Subcutaneous abdominal adipose tissue (tissue), 5 donors: ENCODE measurements around the gene CNGA2.

Source experiments
- H3K27ac ChIP-seq: one replicate; pipeline ENCODE4 v1.7.0; 2013; ENCODE audit warnings: low read depth, mild to moderate bottlenecking, inconsistent platforms, low read length, moderate library complexity
- H3K27me3 ChIP-seq, 5 donors: one replicate each; pipeline ENCODE4 v1.7.0; 2013; ENCODE audit warnings: low read length in 5 of 5, inconsistent platforms in 1 of 5; ENCODE audit not compliant: control insufficient read depth in 5 of 5, insufficient read depth in 4 of 5
- H3K36me3 ChIP-seq, 5 donors: one replicate each; pipeline ENCODE4 v1.7.0; 2013; ENCODE audit warnings: low read length in 5 of 5; ENCODE audit not compliant: control insufficient read depth in 5 of 5, insufficient read depth in 5 of 5
- H3K4me1 ChIP-seq, 5 donors: one replicate each; pipeline ENCODE4 v1.7.0; 2013; ENCODE audit warnings: low read length in 5 of 5, mild to moderate bottlenecking in 3 of 5, moderate library complexity in 1 of 5; ENCODE audit not compliant: control insufficient read depth in 5 of 5, insufficient read depth in 5 of 5
- H3K4me3 ChIP-seq, 5 donors: one replicate each; pipeline ENCODE4 v1.7.0; 2013; ENCODE audit warnings: low read length in 5 of 5, low read depth in 1 of 5
- H3K9ac ChIP-seq, 5 donors: one replicate each; pipeline ENCODE4 v1.7.0; 2013; ENCODE audit warnings: low read length in 5 of 5, mild to moderate bottlenecking in 4 of 5, moderate library complexity in 3 of 5
- H3K9me3 ChIP-seq, 5 donors: one replicate each; pipeline ENCODE4 v1.7.0; 2013; ENCODE audit warnings: low read length in 5 of 5; ENCODE audit not compliant: control insufficient read depth in 5 of 5
- donor health status: healthy.
- donor health status: healthy.
- donor health status: healthy.
- donor health status: healthy.
- donor health status: healthy.

The CNGA2 gene

GRCh38 chrX:151742311-151742710 is 7.8 kb downstream of the CNGA2 start:
- H3K4me1 ChIP-seq = no peaks in the 10 kb centered on the region
- H3K9me3 ChIP-seq = peaks cover 0 to 6% (median 0%) of the 10 kb centered on the region in 5 donors
- H3K36me3 ChIP-seq = no peaks in the 10 kb centered on the region
- no peak overlapping the region for H3K9ac ChIP-seq
- H3K27me3 ChIP-seq = peaks cover 5 to 22% (median 10%) of the 10 kb centered on the region in 5 donors
- no peak overlapping the region for H3K4me3 ChIP-seq
- H3K27ac ChIP-seq = no peak overlapping the region

- H3K27me3 ChIP-seq = peaks cover 2 to 21% (median 8%) of the 10 kb centered on the region in 5 donors
- H3K4me1 ChIP-seq = no peaks in the 10 kb centered on the region
- H3K9me3 ChIP-seq = peaks cover 0 to 6% (median 0%) of the 10 kb centered on the region in 5 donors
- H3K9ac ChIP-seq = no peak overlapping the region
- H3K4me3 ChIP-seq = no peak overlapping the region
- no peaks in the 10 kb centered on the region for H3K36me3 ChIP-seq
- no peak overlapping the region for H3K27ac ChIP-seq
These were observed 9.3 kb downstream of the CNGA2 start for GRCh38 chrX:151743651-151744470.

- Histone ChIP-seq H3K4me1 (peaks cover 0 to 2% (median 0%) of the 10 kb centered on the region in 5 donors), H3K27me3 (peaks cover 0 to 13% (median 9%) of the 10 kb centered on the region in 5 donors), H3K9ac (no peak overlapping the region)
These were observed 11.1 kb downstream of the CNGA2 start for GRCh38 chrX:151745651-151746050.

GRCh38 chrX:151746502-151746901 is 12.0 kb downstream of the CNGA2 start:
- Histone ChIP-seq H3K4me3 (no peak overlapping the region), H3K27ac (no peak overlapping the region), H3K9me3 (peaks cover 0 to 3% (median 0%) of the 10 kb centered on the region in 5 donors), H3K36me3 (no peaks in the 10 kb centered on the region), H3K27me3 (peaks cover 0 to 14% (median 9%) of the 10 kb centered on the region in 5 donors), H3K4me1 (peaks cover 0 to 2% (median 0%) of the 10 kb centered on the region in 5 donors), H3K9ac (no peak overlapping the region)

More at GRCh38 chrX:151745651-151746050, 11.1 kb downstream of the CNGA2 start:
- Histone ChIP-seq H3K27ac (no peak overlapping the region), H3K36me3 (no peaks in the 10 kb centered on the region), H3K9me3 (peaks cover 0 to 6% (median 0%) of the 10 kb centered on the region in 5 donors), H3K4me3 (no peak overlapping the region)

GRCh38 chrX:151750511-151750910 is 16.0 kb downstream of the CNGA2 start:
- peaks cover 0 to 21% (median 15%) of the 10 kb centered on the region in 5 donors for H3K4me1 ChIP-seq
- no peak overlapping the region for H3K9ac ChIP-seq
- no peak overlapping the region for H3K27ac ChIP-seq
- H3K27me3 ChIP-seq = peaks cover 2 to 16% (median 5%) of the 10 kb centered on the region in 5 donors
- no peak overlapping the region for H3K4me3 ChIP-seq
- no peaks in the 10 kb centered on the region for H3K36me3 ChIP-seq
- no peaks in the 10 kb centered on the region for H3K9me3 ChIP-seq

GRCh38 chrX:151752847-151753246 is 18.3 kb downstream of the CNGA2 start:
- H3K4me3 ChIP-seq = no peak overlapping the region
- H3K9ac ChIP-seq = no peak overlapping the region
- peaks cover 0 to 21% (median 15%) of the 10 kb centered on the region in 5 donors for H3K4me1 ChIP-seq
- no peaks in the 10 kb centered on the region for H3K9me3 ChIP-seq
- H3K27ac ChIP-seq = no peak overlapping the region
- H3K27me3 ChIP-seq = peaks cover 0 to 13% (median 5%) of the 10 kb centered on the region in 5 donors
- no peaks in the 10 kb centered on the region for H3K36me3 ChIP-seq

GRCh38 chrX:151753313-151754046 is 18.9 kb downstream of the CNGA2 start:
- H3K27me3 ChIP-seq = peaks cover 0 to 13% (median 5%) of the 10 kb centered on the region in 5 donors
- no peak overlapping the region for H3K27ac ChIP-seq

GRCh38 chrX:151754047-151754429 is 19.5 kb downstream of the CNGA2 start:
- H3K4me3 ChIP-seq = no peak overlapping the region
- no peak overlapping the region for H3K27ac ChIP-seq
- H3K9me3 ChIP-seq = no peaks in the 10 kb centered on the region
- H3K36me3 ChIP-seq = no peaks in the 10 kb centered on the region
- peaks cover 0 to 21% (median 15%) of the 10 kb centered on the region in 5 donors for H3K4me1 ChIP-seq
- H3K27me3 ChIP-seq = peaks cover 0 to 13% (median 5%) of the 10 kb centered on the region in 5 donors
- no peak overlapping the region for H3K9ac ChIP-seq

More at GRCh38 chrX:151753313-151754046, 18.9 kb downstream of the CNGA2 start:
- H3K4me3 ChIP-seq = peak overlapping the region in 2 of 5 donors; percentile 3 to 25
- H3K36me3 ChIP-seq = no peaks in the 10 kb centered on the region
- no peaks in the 10 kb centered on the region for H3K9me3 ChIP-seq
- no peak overlapping the region for H3K9ac ChIP-seq
- H3K4me1 ChIP-seq = peaks cover 0 to 21% (median 15%) of the 10 kb centered on the region in 5 donors

- no peak overlapping the region for H3K9ac ChIP-seq
- no peaks in the 10 kb centered on the region for H3K36me3 ChIP-seq
- H3K4me1 ChIP-seq = peaks cover 0 to 21% (median 15%) of the 10 kb centered on the region in 5 donors
- H3K9me3 ChIP-seq = no peaks in the 10 kb centered on the region
- no peak overlapping the region for H3K4me3 ChIP-seq
- H3K27ac ChIP-seq = no peak overlapping the region
- peaks cover 0 to 12% (median 5%) of the 10 kb centered on the region in 5 donors for H3K27me3 ChIP-seq
These were observed 20.2 kb downstream of the CNGA2 start for GRCh38 chrX:151754641-151755215.
